Measurements from ENCODE around the gene ELP5. TPM values are rescaled to one million over a fixed set of nuclear protein-coding genes. Genes with fewer than 3 reads are reported as not detected.

The ELP5 gene
- total RNA-seq, 1 donor from 2014 or later, result 20.0 TPM

GRCh38 chr17:7214300-7215135 lies 37.5 kb upstream of the ELP5 start:
- DNase-seq (ENCODE audit: low read depth), result peak; percentile 90
- TF ChIP-seq CTCF (IDR thresholded peaks at IDR 0.05; ENCODE audit: insufficient read depth, low read length, severe bottlenecking), result peak; percentile 81
- FAIRE-seq, result peak; percentile 98
- Histone ChIP-seq H3K4me3 (ENCODE audit: low read depth, low read length) (peak overlapping the region; percentile 31), H3K36me3 (ENCODE audit: control insufficient read depth, insufficient read depth, low read length) (no peaks in the 10 kb centered on the region), H3K27me3 (ENCODE audit: control insufficient read depth, insufficient read depth, low read length) (no peaks in the 10 kb centered on the region)

- DNase-seq (ENCODE audit: low read depth), result no peak
- Histone ChIP-seq H3K27me3 (ENCODE audit: control insufficient read depth, insufficient read depth, low read length) (no peaks in the 10 kb centered on the region), H3K4me3 (ENCODE audit: low read depth, low read length) (no peak overlapping the region), H3K36me3 (ENCODE audit: control insufficient read depth, insufficient read depth, low read length) (no peaks in the 10 kb centered on the region)
- TF ChIP-seq CTCF (IDR thresholded peaks at IDR 0.05; ENCODE audit: insufficient read depth, low read length, severe bottlenecking), result no peak
- FAIRE-seq, result no peak
These were observed 36.8 kb upstream of the ELP5 start for GRCh38 chr17:7215136-7215638.

- no peaks in the 10 kb centered on the region for H3K36me3 ChIP-seq (ENCODE audit: control insufficient read depth, insufficient read depth, low read length)
- no peaks in the 10 kb centered on the region for H3K27me3 ChIP-seq (ENCODE audit: control insufficient read depth, insufficient read depth, low read length)
- DNase-seq (ENCODE audit: low read depth), result no peak
- H3K4me3 ChIP-seq (ENCODE audit: low read depth, low read length), result no peak overlapping the region
- no peak for FAIRE-seq
- TF ChIP-seq CTCF (IDR thresholded peaks at IDR 0.05; ENCODE audit: insufficient read depth, low read length, severe bottlenecking), result no peak
These were observed 36.3 kb upstream of the ELP5 start for GRCh38 chr17:7215652-7216180.

GRCh38 chr17:7216242-7217112 lies 35.5 kb upstream of the ELP5 start:
- H3K4me3 ChIP-seq (ENCODE audit: low read depth, low read length), result no peak overlapping the region
- no peak for FAIRE-seq
- no peak for TF ChIP-seq CTCF (IDR thresholded peaks at IDR 0.05; ENCODE audit: insufficient read depth, low read length, severe bottlenecking)
- H3K27me3 ChIP-seq (ENCODE audit: control insufficient read depth, insufficient read depth, low read length), result no peaks in the 10 kb centered on the region
- H3K36me3 ChIP-seq (ENCODE audit: control insufficient read depth, insufficient read depth, low read length), result no peaks in the 10 kb centered on the region
- no peak for DNase-seq (ENCODE audit: low read depth)

- FAIRE-seq (no peak), DNase-seq (ENCODE audit: low read depth) (no peak)
- Histone ChIP-seq H3K27me3 (ENCODE audit: control insufficient read depth, insufficient read depth, low read length) (no peaks in the 10 kb centered on the region), H3K4me3 (ENCODE audit: low read depth, low read length) (peak overlapping the region; percentile 14), H3K36me3 (ENCODE audit: control insufficient read depth, insufficient read depth, low read length) (peaks cover 5% of the 10 kb centered on the region)
- TF ChIP-seq CTCF (IDR thresholded peaks at IDR 0.05; ENCODE audit: insufficient read depth, low read length, severe bottlenecking), result no peak
These were observed 34.7 kb upstream of the ELP5 start for GRCh38 chr17:7217113-7217987.
